Measurements from ENCODE around the gene DAO. TPM values are rescaled to one million over a fixed set of nuclear protein-coding genes. Genes with fewer than 3 reads are reported as not detected.
"Not testable (repeated sequence)": the region's sequence is repeated elsewhere in the genome, so short reads cannot be mapped to it uniquely, and the experiment has no call there.

The DAO gene
- not detected for polyA plus RNA-seq (ENCODE audit: insufficient read depth in 1 of 5, insufficient read length in 5 of 5, low replicate concordance in 1 of 5)
- long read RNA-seq, donor 1: 0 reads
- long read RNA-seq, donor 2: 0 reads
- long read RNA-seq, donor 3: 0 reads
- long read RNA-seq, donor 4: 0 reads
- long read RNA-seq, donor 5: 0 reads
- long read RNA-seq, donor 6: 0 reads
- long read RNA-seq, donor 7: 0 reads
- long read RNA-seq, donor 8: 0 reads

DNA sequence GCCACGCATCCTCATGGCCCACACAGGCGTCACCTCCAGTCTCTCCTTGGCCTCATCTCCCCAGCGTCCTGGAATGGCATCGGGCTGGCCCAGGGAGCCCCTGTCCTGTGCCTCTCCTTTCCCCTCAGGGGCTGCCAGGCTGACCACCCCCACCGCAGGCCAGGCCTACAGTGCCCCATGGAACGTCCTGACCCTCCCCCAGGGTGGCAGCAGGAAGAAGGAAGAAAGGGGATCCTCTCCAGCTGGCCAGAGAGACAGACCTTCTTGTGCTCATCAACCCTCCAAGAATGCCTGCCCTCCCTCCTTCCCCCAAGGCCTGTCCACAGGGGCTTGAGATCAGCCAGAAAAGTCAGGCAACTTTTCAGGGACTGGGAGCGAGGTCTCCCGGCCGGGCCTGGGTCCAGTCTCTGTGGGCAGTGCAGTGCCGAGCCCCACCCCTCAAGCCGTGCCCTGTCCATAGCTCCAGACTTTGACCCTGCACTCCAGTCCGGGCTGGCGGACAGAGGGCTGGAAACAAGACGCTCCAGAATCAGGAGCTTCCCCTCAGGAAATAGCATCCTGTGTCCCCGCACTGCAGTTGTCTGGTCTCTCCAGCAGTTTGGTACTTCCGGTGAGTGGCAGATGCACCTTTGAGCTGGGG is at the start of gene DAO:
DAO (plus strand) TSS at position 478 of the 640 bp plus-strand sequence. CDS start 4,915 bp downstream, outside the sequence.
- no peak for DNase-seq

DNA sequence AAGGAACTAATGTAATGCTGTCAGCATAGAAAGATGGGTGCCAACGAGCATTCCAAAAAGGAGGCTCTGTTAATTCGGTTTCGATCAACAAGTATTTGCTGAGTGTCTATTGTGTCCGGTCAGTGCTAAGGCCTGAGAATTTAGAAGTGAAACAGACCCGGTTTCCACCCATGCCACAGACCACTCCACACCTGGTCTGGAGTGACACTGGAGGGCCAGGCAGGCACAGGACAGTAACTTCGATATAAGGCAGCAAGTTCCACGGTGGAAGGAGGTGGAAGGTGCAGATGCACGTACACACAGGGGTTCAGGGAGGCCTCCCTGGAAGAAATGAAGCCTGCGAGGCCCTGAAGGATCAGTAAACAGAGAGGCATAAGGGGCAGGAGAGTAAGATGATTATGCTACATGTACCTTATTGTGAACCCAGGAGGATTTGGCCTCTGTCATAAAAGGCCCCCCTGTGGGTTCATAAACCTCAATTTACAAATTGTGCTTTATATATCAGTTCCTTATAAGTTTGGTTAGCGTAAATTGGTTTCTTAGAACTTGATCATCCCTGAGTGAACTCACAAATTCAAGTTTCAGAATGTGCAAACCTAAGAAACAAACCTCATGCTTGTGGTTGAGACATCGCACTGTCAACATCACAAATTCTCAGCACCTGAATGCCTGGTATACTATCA is 48.4 kb upstream of the DAO start:
- DNase-seq: no peak

DNA sequence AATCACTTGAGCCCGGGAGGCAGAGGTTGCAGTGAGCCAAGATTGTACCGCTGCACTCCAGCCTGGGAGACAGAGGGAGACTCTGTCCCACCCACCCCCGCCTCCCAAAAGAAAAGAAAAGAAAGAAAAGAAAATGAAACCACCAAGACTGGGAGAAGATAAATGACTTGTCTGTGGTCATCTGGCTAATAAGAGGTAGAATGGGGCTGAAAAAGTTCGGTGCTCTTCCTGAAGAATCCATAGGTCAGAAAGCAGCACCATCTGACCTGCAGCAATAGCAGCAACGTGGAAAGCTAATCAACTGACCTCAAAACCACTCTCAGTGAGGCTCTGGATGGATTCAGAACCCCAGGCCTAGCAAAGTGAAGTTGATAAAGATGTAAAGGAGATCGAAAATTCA is 47.7 kb upstream of the DAO start:
- DNase-seq: no peak

DNA sequence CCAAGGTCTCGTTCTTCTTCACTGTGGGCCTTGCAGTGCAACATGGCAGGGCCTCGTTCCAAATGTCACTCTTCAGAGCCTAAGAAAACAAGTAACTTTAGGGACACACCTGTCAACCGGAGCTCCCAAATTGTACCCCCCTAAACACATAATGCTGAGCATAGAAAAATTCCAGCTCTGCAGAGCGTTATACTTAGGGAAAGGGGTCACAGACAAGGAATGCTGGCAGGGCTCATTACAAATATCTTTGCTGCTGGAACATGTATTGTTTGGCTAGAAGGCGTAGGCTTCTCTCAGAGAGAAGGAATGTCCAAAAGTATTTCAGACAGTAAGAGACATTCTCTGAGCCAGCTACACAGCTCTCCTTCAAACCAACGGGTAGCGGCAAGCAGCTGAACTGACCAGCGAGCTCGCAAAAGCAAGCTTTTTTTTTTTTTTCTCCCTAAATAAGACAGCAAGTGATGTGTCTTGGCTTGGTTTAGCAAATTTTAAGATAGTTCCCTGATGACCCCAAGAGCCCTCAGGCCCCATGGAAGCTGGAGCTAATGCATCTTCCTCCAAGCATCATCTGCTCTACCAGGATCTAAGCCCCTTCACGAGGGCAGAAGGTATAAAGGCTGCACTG is 47.0 kb upstream of the DAO start:
- no peak for DNase-seq

DNA sequence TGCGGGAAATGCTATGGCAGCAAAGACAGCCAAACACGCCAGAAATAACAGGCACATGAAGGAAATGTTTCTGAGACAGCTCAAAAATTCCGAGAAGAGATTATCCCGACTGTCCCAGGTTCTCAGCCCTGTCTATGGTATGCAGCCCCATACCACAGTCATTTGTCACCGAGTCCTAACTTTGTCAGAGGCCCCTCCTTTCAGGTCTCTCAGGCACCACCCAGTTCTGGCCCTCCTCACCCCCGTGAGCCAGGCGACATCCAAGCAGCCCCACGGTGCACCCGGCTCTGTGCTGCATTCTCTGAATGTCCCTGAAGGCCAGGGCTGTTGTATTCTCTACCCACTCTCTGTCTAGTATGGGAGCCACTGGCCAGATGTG is 46.5 kb upstream of the DAO start:
- no peak for DNase-seq

DNA sequence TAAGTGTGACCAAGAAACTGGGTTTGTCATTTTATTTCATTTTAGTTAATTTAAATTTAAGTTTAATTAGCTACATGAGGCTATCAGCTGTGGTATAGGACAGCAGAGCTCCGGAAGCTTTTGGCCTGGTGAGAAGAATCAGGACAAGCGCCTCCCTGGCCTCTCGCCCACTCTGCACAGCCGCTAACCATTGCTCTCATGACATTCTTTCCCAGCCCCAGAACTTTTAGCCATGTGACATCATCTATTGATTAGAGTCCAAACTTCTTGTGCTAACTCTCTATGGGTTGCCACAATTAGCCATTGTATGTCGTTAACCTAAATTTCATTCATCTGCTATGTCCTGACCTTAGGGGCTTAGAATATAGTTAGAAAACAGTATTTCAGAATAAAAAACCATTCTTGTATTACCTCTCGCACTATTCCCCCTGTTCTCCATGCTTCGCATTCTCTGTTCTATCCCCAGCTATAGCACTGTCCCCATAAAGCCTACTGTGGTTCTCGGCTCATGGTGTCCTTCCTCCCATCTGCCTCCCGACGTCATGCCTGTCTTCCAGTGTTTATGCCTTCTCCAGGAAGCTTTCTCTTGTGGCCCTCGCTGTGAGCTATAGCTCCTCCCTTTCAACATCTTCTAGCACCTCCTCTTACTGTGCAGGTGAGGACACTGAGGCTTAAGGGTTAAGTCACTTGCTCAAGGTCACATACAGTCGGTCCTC is 46.0 kb upstream of the DAO start:
- peak in 1 of 2 donors; percentile 59 for DNase-seq

DNA sequence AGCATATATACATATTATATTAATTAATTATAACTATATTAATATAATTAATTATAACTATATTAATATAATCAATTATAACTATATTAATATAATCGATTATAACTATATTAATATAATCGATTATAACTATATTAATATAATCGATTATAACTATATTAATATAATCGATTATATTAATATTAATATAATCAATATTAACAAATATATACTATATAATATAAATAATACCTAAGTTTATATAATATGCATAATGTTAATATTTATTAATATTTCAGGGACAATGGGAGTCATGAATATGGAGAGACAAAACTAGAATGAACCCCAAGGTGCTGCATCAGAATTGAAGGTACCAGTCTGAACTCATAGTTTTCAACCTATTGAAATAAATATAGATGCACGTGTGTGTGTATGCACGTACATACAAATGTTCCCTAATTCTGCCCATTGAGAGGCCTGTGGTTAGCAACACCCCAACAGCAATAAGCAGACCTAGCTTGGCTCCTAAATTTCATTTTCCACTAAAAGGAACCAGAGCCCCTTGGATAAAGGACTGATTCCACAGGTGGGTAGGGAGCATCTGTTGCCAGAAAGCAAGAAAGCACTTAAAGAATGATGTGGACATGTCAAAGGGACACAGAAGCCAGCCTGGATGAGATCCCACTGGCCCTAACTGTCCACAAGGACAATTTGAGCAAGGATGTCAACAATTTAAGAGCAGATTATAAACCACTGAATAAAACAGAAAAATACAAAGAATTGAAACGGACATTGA is 43.8 kb upstream of the DAO start:
- no peak for DNase-seq

DNA sequence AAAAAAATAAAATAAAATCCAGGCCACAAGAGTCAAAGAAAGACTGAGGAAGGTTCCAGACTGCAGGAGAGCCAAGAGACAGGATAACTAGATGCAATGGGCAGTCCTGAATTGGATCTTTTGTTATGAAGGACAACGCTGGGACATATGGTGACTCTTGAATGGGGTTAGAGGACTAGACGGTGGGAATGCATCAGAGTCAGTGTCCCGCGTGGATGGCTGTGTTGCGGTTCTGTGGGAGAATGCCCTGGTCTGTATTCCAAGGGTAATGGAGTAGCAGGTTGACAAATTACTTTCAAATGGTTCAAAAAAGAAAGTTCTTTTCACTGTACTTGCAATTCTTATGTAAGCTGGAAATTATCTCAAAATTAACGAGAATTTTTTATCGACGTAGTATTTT is 42.7 kb upstream of the DAO start:
- no peak for DNase-seq

DNA sequence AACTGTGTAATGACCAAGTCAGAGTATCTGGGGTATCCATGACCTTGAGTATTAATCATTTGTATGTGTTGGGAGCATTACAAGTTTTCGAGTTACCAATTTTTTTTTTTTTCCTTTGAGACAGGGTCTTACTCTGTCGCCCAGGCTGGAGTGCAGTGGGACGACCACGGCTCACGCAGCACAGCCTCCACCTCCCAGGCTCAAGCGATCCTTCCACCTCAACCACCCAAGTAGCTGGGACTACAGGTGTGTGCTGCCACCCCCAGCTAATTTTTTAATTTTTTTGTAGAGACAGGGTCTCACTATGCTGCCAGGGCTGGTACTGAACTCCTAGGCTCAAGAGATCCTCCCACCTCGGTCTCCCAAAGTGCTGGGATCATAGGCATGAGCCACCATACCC is 42.2 kb upstream of the DAO start:
- DNase-seq: no peak

DNA sequence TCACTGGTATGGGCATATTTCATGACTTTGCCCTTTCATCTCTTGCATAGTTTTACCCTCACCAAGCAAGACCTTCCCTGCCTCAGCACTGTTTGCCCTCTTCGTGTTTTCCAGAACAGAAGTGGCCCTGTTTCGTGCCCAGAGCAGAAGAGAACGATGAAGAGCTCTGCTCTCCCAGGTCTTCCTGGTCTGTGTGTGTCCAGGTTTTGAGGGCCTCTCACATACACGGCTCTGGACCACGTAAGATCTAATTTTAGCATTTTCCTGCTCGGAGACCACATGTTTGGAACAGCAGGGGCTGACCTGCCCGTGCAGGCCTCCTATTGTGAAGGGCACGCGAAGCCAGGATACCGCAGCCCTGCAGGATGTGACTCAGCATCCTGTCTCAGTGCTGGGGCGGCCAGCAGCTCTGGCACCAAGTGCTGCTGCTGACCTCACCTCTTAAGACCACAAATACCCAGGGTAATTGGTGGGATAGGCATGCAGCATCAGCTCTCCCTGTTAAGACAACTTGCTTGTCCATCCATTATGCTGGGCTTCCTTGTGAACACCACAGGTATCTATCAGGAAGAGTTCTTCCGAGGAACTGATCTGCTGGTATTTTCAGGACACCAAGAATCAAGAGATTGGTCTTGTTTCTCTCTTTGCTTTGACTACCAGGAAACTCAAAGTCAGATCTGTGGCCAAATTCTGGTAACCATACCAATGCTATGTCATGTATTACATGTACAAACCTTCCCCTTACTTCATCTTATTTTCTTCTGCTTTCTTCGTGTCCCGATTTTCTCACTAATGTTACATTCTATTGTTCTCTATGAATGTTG is 41.5 kb upstream of the DAO start:
- no peak for DNase-seq

DNA sequence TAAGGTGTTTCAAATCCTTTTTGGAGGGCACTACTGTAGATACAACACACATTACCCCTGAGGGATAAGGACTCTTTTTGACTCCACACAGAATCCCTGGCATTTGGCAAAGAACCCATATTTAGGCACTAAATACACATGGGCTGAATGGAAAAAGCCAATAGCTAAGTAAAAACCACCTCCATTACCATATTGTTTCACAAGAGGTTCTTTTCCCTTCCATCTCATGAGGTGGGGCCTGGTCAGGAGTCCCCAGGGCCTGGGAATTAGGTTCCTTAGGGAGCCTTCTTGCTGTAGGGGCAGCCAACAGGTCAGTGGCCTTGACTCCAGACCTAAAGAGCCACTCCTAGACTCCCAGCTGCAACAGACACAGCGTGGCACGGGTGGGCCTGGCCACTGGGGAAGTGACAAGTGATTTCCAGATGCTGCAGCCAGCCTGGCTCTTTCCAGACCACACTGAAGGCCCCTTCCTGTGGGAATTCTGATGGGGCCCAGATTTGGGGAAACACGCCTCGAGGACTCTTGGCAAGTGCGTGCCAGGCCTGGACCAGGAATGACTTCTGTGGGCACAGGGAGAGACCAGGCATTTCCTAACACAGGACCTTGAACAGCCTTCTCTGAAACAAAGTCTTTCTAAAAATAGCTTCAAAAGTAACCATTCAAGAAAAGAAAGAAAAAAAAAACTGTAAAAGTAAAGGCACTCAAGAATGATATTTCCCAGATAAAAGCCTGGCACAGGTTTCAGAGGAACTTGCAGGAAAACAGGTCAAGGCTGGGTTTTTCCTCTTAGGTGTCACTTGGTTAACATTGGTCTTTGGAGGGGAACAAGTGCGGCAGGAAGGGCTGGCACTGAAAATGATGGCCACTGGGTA is 40.6 kb upstream of the DAO start:
- DNase-seq: no peak

DNA sequence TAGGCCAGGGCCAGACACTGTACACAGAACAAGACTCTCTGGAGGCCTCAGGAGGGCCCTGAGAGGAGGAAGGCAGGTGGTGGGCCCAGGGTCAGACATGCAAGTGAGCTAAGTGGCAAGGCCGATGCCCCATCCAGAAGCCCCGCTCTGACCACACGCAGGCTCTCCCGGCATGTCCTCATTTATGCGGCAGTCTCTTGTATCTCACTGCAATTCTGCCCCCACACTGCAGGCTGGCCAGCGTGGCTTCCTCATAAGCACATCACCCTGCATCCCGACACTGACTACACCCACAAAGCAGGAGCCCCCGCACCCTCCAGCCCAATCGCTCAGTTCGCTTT is 40.0 kb upstream of the DAO start:
- no peak for DNase-seq

DNA sequence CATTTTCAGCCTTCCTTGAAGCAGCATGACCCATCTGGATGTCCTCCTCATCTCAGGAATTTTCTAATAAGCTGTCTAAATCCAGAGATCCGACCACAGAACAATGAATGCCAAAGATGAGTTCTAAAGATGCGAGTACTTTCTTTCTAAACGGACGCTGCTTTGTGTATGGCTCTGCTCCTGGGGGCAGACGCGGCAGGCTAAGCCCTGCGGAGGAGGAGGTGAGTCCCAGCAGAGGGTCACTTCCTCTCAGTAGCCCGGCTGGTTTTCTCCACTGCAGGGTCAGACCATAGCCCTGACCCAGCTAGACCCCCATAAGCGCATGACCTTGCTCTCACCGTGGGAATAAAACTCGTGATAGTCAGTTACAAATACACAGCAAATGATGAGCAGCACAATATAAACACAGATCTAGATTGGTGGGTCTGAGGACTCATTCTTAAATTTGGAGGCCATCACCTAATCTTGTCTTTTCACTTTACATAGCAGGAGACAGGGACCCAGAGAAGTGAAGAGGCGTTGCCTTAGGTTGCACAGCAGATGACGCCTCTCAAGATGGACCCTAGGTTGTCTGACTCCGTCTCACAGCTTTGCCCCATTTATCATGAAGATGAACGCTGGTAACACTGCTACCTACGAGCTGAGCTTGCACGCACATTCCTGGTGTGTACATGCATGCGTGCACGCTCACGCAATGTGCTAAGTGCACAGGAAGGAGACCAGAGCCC is 39.1 kb upstream of the DAO start:
- DNase-seq: no peak

DNA sequence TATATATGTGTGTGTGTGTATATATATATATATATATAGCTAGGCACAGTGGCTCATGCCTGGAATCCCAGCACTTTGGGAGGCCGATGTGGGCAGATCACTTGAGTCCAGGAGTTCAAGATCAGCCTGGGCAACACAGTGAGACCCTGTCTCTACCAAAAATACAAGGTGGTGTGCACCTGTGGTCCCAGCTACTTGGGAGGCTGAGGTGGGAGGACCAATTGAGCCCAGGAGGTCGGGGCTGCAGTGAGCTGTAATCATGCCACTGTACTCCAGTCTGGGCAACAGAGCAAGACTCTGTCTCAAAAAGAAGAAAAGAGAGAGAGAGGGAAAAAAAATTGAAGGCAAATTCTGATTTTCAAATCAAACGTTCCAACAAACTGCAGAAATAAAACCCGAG is 38.1 kb upstream of the DAO start:
- DNase-seq: not testable (repeated sequence)

DNA sequence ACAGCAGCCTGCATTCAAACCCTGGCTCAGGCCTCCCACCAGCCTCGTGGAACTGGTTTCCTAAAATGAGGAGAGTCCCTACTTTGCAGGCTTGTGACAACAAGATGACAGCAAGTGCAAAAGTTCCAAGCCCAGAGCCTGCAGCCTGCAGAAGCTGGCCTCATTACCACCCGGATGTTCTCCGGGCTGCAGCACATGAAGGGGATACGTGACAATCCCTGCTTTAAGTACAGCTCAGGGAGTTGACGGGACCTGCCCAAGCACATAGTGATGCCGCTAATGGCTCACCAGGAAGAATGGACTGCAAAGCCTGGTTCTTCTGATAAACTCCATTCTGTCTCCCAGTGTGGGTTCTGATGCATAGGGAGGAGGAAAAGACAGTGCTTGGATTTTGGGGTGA is 37.5 kb upstream of the DAO start:
- DNase-seq: no peak

DNA sequence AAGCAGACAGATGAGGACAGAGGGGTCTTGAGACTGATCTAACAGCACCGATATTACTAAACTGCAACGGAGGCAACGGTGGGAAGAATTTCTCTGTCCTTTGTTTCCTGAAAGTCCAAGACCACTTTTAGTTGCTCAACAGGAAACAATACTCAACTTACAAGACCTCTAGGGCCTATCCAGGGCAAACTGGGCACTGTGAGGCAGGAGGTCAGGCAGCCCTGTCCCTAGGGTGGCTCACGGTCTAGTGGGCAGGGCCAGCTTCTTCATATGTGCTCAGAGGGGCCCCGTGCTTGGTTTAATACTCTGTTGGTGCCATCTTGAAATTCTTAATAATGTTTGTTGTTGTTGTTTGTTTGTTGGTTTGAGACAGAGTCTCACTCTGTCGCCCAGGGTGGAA is 36.7 kb upstream of the DAO start:
- no peak for DNase-seq

DNA sequence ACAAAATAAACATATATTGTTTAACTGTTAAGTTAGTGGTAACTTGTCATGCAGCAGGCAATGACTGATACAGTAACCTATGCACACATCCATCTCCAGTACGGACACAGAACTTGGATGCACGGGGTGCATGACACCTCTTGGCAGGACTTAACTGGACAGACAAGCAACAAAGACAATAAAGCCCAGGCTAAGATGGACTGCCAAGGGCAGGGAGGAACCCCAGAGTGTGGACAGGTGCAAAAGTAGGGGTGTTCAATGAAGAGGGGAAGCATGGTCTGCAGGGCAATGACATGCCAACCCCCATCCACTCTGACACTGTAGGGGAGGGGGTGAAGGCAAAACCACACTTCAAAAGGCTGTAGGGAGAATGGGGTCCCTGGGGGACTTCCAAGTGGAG is 34.2 kb upstream of the DAO start:
- no peak for DNase-seq

DNA sequence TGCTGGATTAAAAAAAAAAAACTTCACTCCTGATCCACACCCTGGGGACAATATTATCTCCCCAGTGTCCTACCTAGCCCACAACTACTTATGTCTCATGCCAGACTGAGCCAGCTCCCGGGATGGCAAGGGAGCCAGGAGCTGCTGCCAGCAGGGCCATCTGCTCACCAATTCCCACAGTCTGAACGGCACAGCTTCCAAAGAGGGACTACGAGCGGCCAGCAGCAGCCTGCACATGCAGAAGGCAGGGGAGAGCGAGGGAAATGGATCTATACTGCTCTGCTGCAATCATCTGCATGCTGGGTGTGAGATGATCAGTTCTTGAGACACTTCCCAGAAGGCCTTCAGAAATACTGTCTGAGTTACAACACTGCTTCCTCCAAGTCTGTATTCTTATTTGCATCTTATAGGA is 33.6 kb upstream of the DAO start:
- DNase-seq: no peak

DNA sequence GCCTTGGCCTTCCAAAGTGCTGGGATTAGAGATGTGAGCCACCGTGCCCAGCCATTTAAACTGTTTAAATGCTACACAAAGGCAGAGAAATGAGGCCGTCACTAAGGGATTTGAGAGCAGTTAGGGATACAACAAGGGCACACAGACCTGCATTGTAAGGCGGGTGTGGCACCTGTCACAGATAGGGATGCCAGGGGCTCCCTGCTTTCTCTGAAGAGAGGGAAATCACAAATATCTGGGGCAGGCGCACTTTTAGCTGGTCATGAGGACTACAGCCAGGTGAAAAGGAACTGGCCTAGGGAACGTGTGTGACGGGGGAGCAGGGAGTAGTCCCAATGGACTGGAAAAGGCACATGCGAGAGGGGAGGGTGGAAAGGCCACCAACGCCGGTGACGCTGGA is 32.2 kb upstream of the DAO start:
- no peak for DNase-seq
